ENCODE data around the gene WDR62. TPM values are rescaled to one million over a fixed set of nuclear protein-coding genes. Genes with fewer than 3 reads are reported as not detected.
"Not testable (repeated sequence)": the region's sequence is repeated elsewhere in the genome, so short reads cannot be mapped to it uniquely, and the experiment has no call there.

Gene WDR62
- polyA plus RNA-seq, 3 donors from 2014 or later: 0.12 to 0.77 TPM; not detected in 1

DNA sequence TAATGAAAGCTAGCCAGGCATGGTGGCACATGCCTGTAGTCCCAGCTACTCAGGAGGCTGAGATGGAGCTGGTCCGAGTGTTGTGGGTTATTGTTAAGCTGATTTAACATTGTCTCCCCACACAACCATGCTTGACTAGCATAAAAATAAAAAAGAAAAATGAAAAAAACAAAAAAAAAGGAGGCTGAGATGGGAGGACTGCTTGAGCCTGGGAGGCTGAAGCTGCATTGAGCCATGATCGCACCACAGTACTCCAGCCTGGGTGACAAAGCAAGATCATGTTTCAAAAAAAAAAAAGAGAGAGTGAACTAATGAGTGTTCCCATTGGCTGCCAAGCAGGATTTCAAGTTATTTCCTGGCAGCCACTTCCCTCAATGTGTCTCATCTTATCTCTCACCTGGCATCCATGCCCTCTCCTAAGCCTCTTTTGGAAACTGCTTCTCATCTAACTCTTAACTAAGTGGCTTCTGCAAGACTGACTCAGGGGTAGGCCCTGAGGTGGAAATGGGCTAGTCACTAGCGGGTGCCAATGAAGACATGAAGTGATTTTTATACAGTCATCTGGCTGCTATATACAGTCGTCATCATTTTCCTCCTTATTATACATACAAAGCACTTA lies 5.5 kb upstream of the WDR62 start:
- Mint-ChIP-seq H3K27me3 (ENCODE audit: low read depth in 3 of 3) (peaks cover 1 to 5% (median 3%) of the 10 kb centered on the region in 3 donors), H3K36me3 (peaks cover 4 to 15% (median 4%) of the 10 kb centered on the region in 3 donors), H3K27ac (no peak overlapping the region), H3K4me3 (no peak overlapping the region), H3K9me3 (no peaks in the 10 kb centered on the region), H3K4me1 (peaks cover 7 to 10% of the 10 kb centered on the region in 2 donors)
- no peak for DNase-seq

DNA sequence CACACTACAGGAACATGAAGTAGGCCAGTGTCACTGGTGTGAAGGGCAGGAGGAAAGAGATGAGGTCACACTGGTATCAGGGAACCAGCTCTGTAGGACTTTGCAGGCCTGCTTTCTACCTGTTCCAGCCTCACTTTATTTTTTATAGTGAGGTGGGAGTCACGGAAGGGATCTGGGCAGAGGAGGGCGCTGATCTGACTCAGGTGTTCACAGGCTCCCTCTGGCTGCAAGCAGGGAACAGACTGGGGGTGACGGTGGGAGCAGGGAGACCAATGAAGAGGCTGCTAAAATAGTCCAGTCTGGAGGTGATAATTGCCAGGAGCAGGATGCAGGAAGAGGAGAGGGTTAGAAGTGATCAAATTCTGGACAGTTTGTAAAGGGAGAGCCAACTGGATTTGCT lies 3.5 kb upstream of the WDR62 start:
- H3K4me3 Mint-ChIP-seq: peak overlapping the region in 2 of 5 donors; percentile 16 to 46
- H3K36me3 Mint-ChIP-seq: peaks cover 0 to 6% (median under 1%) of the 10 kb centered on the region in 3 donors
- H3K9me3 Mint-ChIP-seq: no peaks in the 10 kb centered on the region
- no peak for DNase-seq
- H3K27me3 Mint-ChIP-seq (ENCODE audit: low read depth in 3 of 3): peaks cover 6 to 11% (median 9%) of the 10 kb centered on the region in 3 donors
- peaks cover 15 to 19% of the 10 kb centered on the region in 2 donors for H3K4me1 Mint-ChIP-seq
- peak overlapping the region in 3 of 6 donors; percentile 5 to 73 (median 44) for H3K27ac Mint-ChIP-seq

GRCh38 chr19:36051637-36052036 lies 3.1 kb upstream of the WDR62 start:
- Mint-ChIP-seq H3K4me1 (peaks cover 17 to 21% of the 10 kb centered on the region in 2 donors), H3K36me3 (peaks cover 0 to 6% (median 0%) of the 10 kb centered on the region in 3 donors), H3K27me3 (ENCODE audit: low read depth in 3 of 3) (peaks cover 6 to 11% (median 9%) of the 10 kb centered on the region in 3 donors), H3K9me3 (no peaks in the 10 kb centered on the region), H3K27ac (peak overlapping the region in 2 of 6 donors; percentile 5 to 44), H3K4me3 (no peak overlapping the region)
- DNase-seq: no peak

DNA sequence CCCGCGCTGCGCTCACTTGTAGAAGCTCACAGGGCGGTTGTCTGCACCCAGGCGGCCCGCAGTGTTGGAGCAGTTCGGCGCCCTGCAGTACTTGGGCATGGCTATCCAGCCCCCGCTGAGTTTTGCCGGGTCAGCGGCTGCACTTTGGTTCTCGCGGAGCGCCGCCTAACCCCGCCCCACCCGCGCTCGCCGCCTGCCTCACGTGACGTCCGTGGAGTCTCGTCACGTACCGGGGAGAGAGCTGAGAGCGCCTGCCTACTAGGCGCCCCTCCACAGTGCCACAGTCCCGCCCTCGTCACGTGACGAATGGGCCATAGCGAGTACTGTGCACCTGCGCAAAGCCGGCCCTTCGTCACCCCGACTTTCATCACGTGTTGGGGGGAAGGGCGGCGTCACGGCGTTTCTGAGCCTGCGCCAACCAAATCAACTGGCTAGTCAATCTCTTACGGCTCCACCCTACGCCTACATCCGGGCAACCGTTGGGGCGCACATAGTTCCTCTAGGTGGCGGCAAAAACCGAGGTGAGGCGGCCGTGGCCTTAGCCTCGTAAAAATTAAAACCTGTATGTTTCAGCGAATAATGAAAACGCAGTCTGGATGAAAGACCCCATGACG lies 471 bp upstream of the WDR62 start, which contains the start of gene THAP8:
Gene THAP8 (minus strand): TSS at position 167 of the 614 bp plus-strand sequence. CDS start 68 bp downstream, at position 99.
- Mint-ChIP-seq H3K27me3 (ENCODE audit: low read depth in 3 of 3) (peaks cover 9 to 11% (median 9%) of the 10 kb centered on the region in 3 donors), H3K9me3 (no peaks in the 10 kb centered on the region), H3K27ac (peak within 1 kb of the TSS; percentile 91 to 100 (median 99)), H3K4me1 (peaks cover 17 to 21% of the 10 kb centered on the region in 2 donors), H3K4me3 (peak within 1 kb of the TSS; percentile 98 to 100 (median 99)), H3K36me3 (peaks cover 0 to 6% (median 0%) of the 10 kb centered on the region in 3 donors)
- DNase-seq: peak; percentile 100

- no peaks in the 10 kb centered on the region for H3K36me3 Mint-ChIP-seq
- H3K27me3 Mint-ChIP-seq (ENCODE audit: low read depth in 3 of 3): peaks cover 8 to 11% (median 9%) of the 10 kb centered on the region in 3 donors
- peaks cover 13 to 17% of the 10 kb centered on the region in 2 donors for H3K4me1 Mint-ChIP-seq
- no peak for DNase-seq
- peak overlapping the region in 1 of 6 donors; percentile 18 for H3K27ac Mint-ChIP-seq
- no peaks in the 10 kb centered on the region for H3K9me3 Mint-ChIP-seq
- no peak overlapping the region for H3K4me3 Mint-ChIP-seq
Measured at GRCh38 chr19:36058481-36059179, 3.9 kb downstream of the WDR62 start.

- Mint-ChIP-seq H3K27ac (peak overlapping the region in 1 of 6 donors; percentile 50), H3K9me3 (no peaks in the 10 kb centered on the region), H3K4me1 (peaks cover 10 to 12% of the 10 kb centered on the region in 2 donors), H3K4me3 (no peak overlapping the region), H3K27me3 (ENCODE audit: low read depth in 3 of 3) (peaks cover 2 to 6% (median 6%) of the 10 kb centered on the region in 3 donors), H3K36me3 (no peaks in the 10 kb centered on the region)
- no peak for DNase-seq
Measured at GRCh38 chr19:36059180-36059910, 4.6 kb downstream of the WDR62 start.

GRCh38 chr19:36060430-36060829 lies 5.7 kb downstream of the WDR62 start:
- Mint-ChIP-seq H3K36me3 (no peaks in the 10 kb centered on the region), H3K4me1 (peaks cover 6 to 8% of the 10 kb centered on the region in 2 donors), H3K27me3 (ENCODE audit: low read depth in 3 of 3) (peaks cover 0 to 2% (median 2%) of the 10 kb centered on the region in 3 donors), H3K27ac (no peak overlapping the region), H3K4me3 (no peak overlapping the region), H3K9me3 (no peaks in the 10 kb centered on the region)
- peak in 1 of 3 donors; percentile 13 for DNase-seq

DNA sequence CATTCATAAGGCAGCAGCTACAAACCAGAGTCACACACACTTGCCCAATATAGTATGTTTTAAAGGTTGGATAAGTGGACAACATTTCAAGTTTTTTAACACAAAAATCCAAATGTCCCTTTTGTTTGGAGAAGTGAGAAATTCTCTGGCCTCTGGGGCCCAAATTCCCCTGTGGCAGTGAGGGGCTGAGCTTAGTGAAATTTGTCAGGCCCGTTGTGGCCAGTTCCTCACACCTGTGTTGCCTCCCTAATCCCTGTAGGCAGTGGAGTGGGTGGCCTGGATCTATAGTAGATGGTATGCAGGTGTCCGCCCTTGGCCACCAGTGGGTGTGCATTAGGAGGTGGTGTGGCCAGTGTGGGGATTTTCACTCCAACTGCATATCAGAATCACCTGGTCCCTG lies 6.7 kb downstream of the WDR62 start:
- Mint-ChIP-seq H3K4me1 (peaks cover under 1% of the 10 kb centered on the region in 2 donors), H3K27ac (no peak overlapping the region), H3K9me3 (no peaks in the 10 kb centered on the region), H3K36me3 (no peaks in the 10 kb centered on the region), H3K27me3 (ENCODE audit: low read depth in 3 of 3) (peaks cover 0 to 2% (median 2%) of the 10 kb centered on the region in 3 donors), H3K4me3 (no peak overlapping the region)
- DNase-seq: no peak

- peaks cover 0 to 2% (median 0%) of the 10 kb centered on the region in 3 donors for H3K27me3 Mint-ChIP-seq (ENCODE audit: low read depth in 3 of 3)
- peaks cover 0 to 3% (median 0%) of the 10 kb centered on the region in 3 donors for H3K36me3 Mint-ChIP-seq
- no peaks in the 10 kb centered on the region for H3K4me1 Mint-ChIP-seq
- no peak overlapping the region for H3K4me3 Mint-ChIP-seq
- H3K27ac Mint-ChIP-seq: no peak overlapping the region
- DNase-seq: no peak
- no peaks in the 10 kb centered on the region for H3K9me3 Mint-ChIP-seq
Measured at GRCh38 chr19:36064826-36065225, 10.1 kb downstream of the WDR62 start.

DNA sequence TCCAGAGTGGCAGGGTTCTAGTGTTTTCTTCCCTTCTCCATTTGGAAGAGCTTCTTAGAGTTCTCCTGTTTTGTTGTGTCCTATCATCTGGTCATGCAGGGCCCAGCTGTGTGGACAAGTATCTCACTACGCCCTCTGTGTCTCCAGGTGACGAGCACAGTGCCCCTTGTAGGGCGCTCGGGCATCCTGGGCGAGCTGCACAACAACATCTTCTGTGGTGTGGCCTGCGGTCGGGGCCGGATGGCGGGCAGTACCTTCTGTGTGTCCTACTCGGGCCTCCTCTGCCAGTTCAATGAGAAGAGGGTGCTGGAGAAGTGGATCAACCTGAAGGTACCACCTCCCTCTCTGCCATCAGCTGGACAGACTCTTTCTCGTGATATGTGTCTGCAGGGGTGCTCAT lies 13.0 kb downstream of the WDR62 start:
- Mint-ChIP-seq H3K4me3 (no peak overlapping the region), H3K9me3 (no peaks in the 10 kb centered on the region), H3K4me1 (no peaks in the 10 kb centered on the region), H3K36me3 (peaks cover 0 to 4% (median 0%) of the 10 kb centered on the region in 3 donors), H3K27me3 (ENCODE audit: low read depth in 3 of 3) (peaks cover 0 to 3% (median 2%) of the 10 kb centered on the region in 3 donors), H3K27ac (no peak overlapping the region)
- no peak for DNase-seq

DNA sequence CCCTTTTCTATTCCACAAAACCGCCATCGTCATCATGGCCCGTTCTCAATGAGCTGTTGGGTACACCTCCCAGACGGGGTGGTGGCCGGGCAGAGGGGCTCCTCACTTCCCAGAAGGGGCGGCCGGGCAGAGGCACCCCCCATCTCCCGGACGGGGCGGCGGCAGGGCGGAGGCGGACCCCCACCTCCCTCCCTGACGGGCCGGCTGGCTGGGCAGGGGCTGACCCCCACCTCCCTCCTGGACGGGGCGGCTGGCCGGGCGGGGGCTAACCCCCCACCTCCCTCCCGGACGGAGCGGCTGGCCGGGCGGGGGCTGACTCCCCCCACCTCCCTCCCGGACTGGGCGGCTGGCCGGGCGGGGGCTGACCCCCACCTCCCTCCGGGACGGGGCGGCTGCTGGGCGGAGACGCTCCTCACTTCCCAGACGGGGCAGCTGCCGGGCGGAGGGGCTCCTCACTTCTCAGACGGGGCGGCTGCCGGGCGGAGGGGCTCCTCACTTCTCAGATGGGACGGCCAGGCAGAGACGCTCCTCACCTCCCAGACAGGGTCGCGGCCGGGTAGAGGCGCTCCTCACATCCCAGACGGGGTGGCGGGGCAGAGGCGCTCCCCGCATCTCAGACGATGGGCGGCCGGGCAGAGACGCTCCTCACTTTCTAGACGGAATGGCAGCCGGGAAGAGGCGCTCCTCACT lies 14.3 kb downstream of the WDR62 start:
- not testable (repeated sequence) for H3K36me3 Mint-ChIP-seq; H3K4me3 Mint-ChIP-seq; DNase-seq; H3K27ac Mint-ChIP-seq; H3K4me1 Mint-ChIP-seq; H3K27me3 Mint-ChIP-seq (ENCODE audit: low read depth in 3 of 3); H3K9me3 Mint-ChIP-seq

DNA sequence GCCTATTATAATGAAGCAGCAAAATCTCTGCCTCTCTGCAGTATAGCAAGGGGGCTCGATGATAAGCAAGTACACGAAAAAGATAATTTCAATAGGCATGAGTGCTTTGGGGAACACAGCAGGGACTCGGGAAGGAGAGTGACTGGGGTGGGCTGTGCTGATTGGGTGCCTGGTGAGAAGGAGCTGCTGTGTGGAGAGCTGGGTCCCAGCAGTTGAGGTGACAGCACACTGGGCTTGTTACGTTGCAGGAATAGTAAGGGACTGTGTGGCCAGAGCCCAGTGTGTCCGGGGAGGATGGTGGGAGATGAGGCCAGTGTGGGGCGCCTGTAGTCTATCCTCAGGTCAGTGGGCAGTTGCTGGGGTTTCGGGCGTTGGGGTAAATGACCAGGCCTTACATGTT lies 17.4 kb downstream of the WDR62 start:
- Mint-ChIP-seq H3K4me3 (no peak overlapping the region), H3K27me3 (ENCODE audit: low read depth in 3 of 3) (peaks cover 0 to 6% (median 0%) of the 10 kb centered on the region in 3 donors), H3K9me3 (no peaks in the 10 kb centered on the region), H3K4me1 (no peaks in the 10 kb centered on the region), H3K27ac (no peak overlapping the region), H3K36me3 (peaks cover 0 to 7% (median 0%) of the 10 kb centered on the region in 3 donors)
- DNase-seq: no peak
